HepG2 (cell line): Measurements from ENCODE around the gene ASCC3. TPM values are rescaled to one million over a fixed set of nuclear protein-coding genes. Genes with fewer than 3 reads are reported as not detected.
A peak's percentile ranks its signal among the peaks of the same experiment; 100 is the strongest.

Experiments
- ATAC-seq: fragments of 200-7000 bp; cut with Tn5 transposase; 3 replicates; pipeline ENCODE4 v1.9.1; 2020; ENCODE audit warnings: mild to moderate bottlenecking, moderate library complexity
- BruUV-seq: library from RNA; stranded (reverse); fragments of 400-500 nt; replicated peaks from 2 replicates; lab custom pipeline; 2021; lab: Mats Ljungman, UMichigan
- CTCF ChIA-PET: fragments of 300-600 bp; formaldehyde crosslinking; extraction: SDS; loops from one replicate; lab custom pipeline; 2021; ENCODE audit warnings: low total read pairs, inconsistent platforms, low intra/inter-chr PET ratio; lab: Yijun Ruan, JAX
- POLR2A ChIA-PET: fragments of 350-600 bp; sonication (Branson Sonifier 250); formaldehyde crosslinking; loops from one replicate; lab custom pipeline; 2020; ENCODE audit warnings: antibody characterized with exemption, inconsistent platforms; lab: Yijun Ruan, JAX
- DNase-seq: peaks from one replicate; pipeline ENCODE4 v3.0.0-alpha.2; 2015; ENCODE audit warnings: low spot score
- FAIRE-seq: peaks from 3 replicates; lab custom pipeline; 2011; peaks lifted over from hg19 to GRCh38; lab: Jason Lieb, UNC
- H2AFZ ChIP-seq: one replicate; pipeline ENCODE4 v1.6.1; 2011; ENCODE audit warnings: low read length, inconsistent platforms
- H3K27ac ChIP-seq: fragments of 300-600 bp; 3 replicates; pipeline ENCODE4 v1.8.0; 2011; ENCODE audit warnings: mixed run types, mild to moderate bottlenecking, mixed read lengths, low read length, inconsistent platforms; ENCODE audit not compliant: insufficient read depth; ENCODE audit errors: extremely low read length
- H3K27me3 ChIP-seq, 2 experiments: fragments of 200-600 bp in 1 of 2; 2 replicates in 1 of 2; 3 replicates in 1 of 2; pipeline versions ENCODE4 v1.6.0 to v1.8.0; 2011; ENCODE audit warnings: low read length in 2 of 2, mild to moderate bottlenecking in 2 of 2, moderate library complexity in 2 of 2, inconsistent platforms in 1 of 2; ENCODE audit not compliant: insufficient read depth in 2 of 2, control insufficient read depth in 1 of 2
- H3K36me3 ChIP-seq, 2 experiments: fragments of 200-600 bp in 1 of 2; replicated peaks in 1 of 2; 2 replicates in 1 of 2; 3 replicates in 1 of 2; pipeline versions ENCODE4 v1.5.1 to v1.8.0; 2011; ENCODE audit warnings: low read length in 2 of 2, inconsistent platforms in 1 of 2; ENCODE audit not compliant: insufficient read depth in 2 of 2, control insufficient read depth in 1 of 2
- H3K4me1 ChIP-seq: 2 replicates; pipeline ENCODE4 v1.5.1; 2012; ENCODE audit warnings: low read length, inconsistent platforms; ENCODE audit not compliant: insufficient read depth
- H3K4me2 ChIP-seq: 2 replicates; pipeline ENCODE4 v1.6.0; 2011; ENCODE audit warnings: low read depth, low read length, inconsistent platforms
- H3K4me3 ChIP-seq, 3 experiments: fragments of 200-600 bp in 1 of 3; sonication (generic), shearing (Covaris generic) in 1 of 3; replicated peaks in 1 of 3; 2 replicates each; pipeline ENCODE4 v1.5.1; 2011 to 2016; ENCODE audit warnings: low read length in 3 of 3, inconsistent platforms in 2 of 3, low read depth in 2 of 3, mild to moderate bottlenecking in 2 of 3, control low read depth in 1 of 3, mixed read lengths in 1 of 3; ENCODE audit not compliant: insufficient read depth in 1 of 3
- H3K79me2 ChIP-seq: one replicate; pipeline ENCODE4 v1.6.1; 2011; ENCODE audit warnings: low read length, inconsistent platforms; ENCODE audit not compliant: insufficient read depth
- H3K9ac ChIP-seq: 2 replicates; pipeline ENCODE4 v1.6.0; 2011; ENCODE audit warnings: mild to moderate bottlenecking, low read depth, low read length, inconsistent platforms; ENCODE audit not compliant: insufficient read depth
- H3K9me3 ChIP-seq: 2 replicates; pipeline ENCODE4 v1.5.1; 2012; ENCODE audit warnings: mild to moderate bottlenecking, low read length
- H4K20me1 ChIP-seq: 2 replicates; pipeline ENCODE4 v1.6.0; 2011; ENCODE audit warnings: inconsistent platforms, mild to moderate bottlenecking, low read length, moderate library complexity; ENCODE audit not compliant: insufficient read depth
- EED ChIP-seq: sonication (generic); formaldehyde crosslinking; IDR thresholded peaks from 2 replicates; pipeline ENCODE4 v1.5.0; 2020; ENCODE audit warnings: mild to moderate bottlenecking, missing genetic modification reagents
- FOXK1 ChIP-seq: sonication (generic); formaldehyde crosslinking; IDR thresholded peaks from 2 replicates; pipeline ENCODE4 v1.4.0; 2020; ENCODE audit warnings: low read depth, missing genetic modification reagents, borderline replicate concordance
- FOXO1 ChIP-seq: sonication (generic); formaldehyde crosslinking; IDR thresholded peaks from 2 replicates; pipeline ENCODE4 v1.4.0; 2020; ENCODE audit warnings: missing genetic modification reagents
- GATA4 ChIP-seq: sonication (generic); IDR thresholded peaks from 2 replicates; pipeline ENCODE4 v1.6.1; 2016; ENCODE audit warnings: antibody characterized with exemption, low read depth, borderline replicate concordance
- MAFG ChIP-seq: sonication (generic); formaldehyde crosslinking; IDR thresholded peaks from 2 replicates; pipeline ENCODE4 v1.5.1; 2020; ENCODE audit warnings: mild to moderate bottlenecking, missing genetic modification reagents
- SOX13 ChIP-seq, 3 experiments: fragments of 450-650 bp in 1 of 3; sonication (generic) in 1 of 3; formaldehyde crosslinking in 1 of 3; IDR thresholded peaks in 2 of 3; conservative IDR thresholded peaks in 1 of 3; 2 replicates each; pipeline versions ENCODE4 v1.5.0 to v1.6.1; 2016 to 2020; ENCODE audit warnings: antibody characterized with exemption in 1 of 3, mild to moderate bottlenecking in 1 of 3, missing compliant biosample characterization in 1 of 3, missing genetic modification reagents in 1 of 3, moderate library complexity in 1 of 3
- TCF12 ChIP-seq, 2 experiments: fragments of 450-650 bp in 1 of 2; sonication (generic) in 1 of 2; formaldehyde crosslinking in 1 of 2; IDR thresholded peaks; 2 replicates each; pipeline versions ENCODE4 v1.6.1 to v1.8.0; 2017 to 2022; ENCODE audit warnings: antibody characterized with exemption in 1 of 2, mild to moderate bottlenecking in 1 of 2, missing genetic modification reagents in 1 of 2, moderate library complexity in 1 of 2
- YEATS2 ChIP-seq: sonication (generic); formaldehyde crosslinking; IDR thresholded peaks from 2 replicates; pipeline ENCODE4 v1.4.0; 2020; ENCODE audit warnings: missing genetic modification reagents, borderline replicate concordance
- ZBTB26 ChIP-seq: IDR thresholded peaks from 2 replicates; pipeline ENCODE4 v1.6.1; 2016; ENCODE audit warnings: missing compliant biosample characterization, missing genetic modification reagents, borderline replicate concordance
- ZBTB34 ChIP-seq: sonication (generic); formaldehyde crosslinking; IDR thresholded peaks from 2 replicates; pipeline ENCODE4 v1.8.0; 2022; ENCODE audit warnings: mild to moderate bottlenecking, missing genetic modification reagents
- ZFP36L1 ChIP-seq: sonication (generic); formaldehyde crosslinking; IDR thresholded peaks from 2 replicates; pipeline ENCODE4 v1.8.0; 2022; ENCODE audit warnings: mild to moderate bottlenecking, missing genetic modification reagents, moderate library complexity
- ZFP90 ChIP-seq: sonication (generic); formaldehyde crosslinking; IDR thresholded peaks from 2 replicates; pipeline ENCODE4 v1.8.0; 2022; ENCODE audit warnings: missing genetic modification reagents, mild to moderate bottlenecking, inconsistent platforms, borderline replicate concordance
- ZGPAT ChIP-seq: IDR thresholded peaks from 2 replicates; pipeline ENCODE4 v1.6.1; 2016; ENCODE audit warnings: mild to moderate bottlenecking
- ZNF317 ChIP-seq: sonication (generic); formaldehyde crosslinking; IDR thresholded peaks from 2 replicates; pipeline ENCODE4 v1.5.0; 2020; ENCODE audit warnings: mild to moderate bottlenecking, missing genetic modification reagents
- ZNF331 ChIP-seq: sonication (generic); formaldehyde crosslinking; IDR thresholded peaks from 2 replicates; pipeline ENCODE4 v1.4.0; 2020; ENCODE audit warnings: missing genetic modification reagents
- ZNF513 ChIP-seq: sonication (generic); formaldehyde crosslinking; conservative IDR thresholded peaks from 2 replicates; pipeline ENCODE4 v1.5.0; 2020; ENCODE audit warnings: missing genetic modification reagents
- ZNF720 ChIP-seq: sonication (generic); formaldehyde crosslinking; IDR thresholded peaks from 2 replicates; pipeline ENCODE4 v1.4.0; 2020; ENCODE audit warnings: missing genetic modification reagents
- ZNF780A ChIP-seq: sonication (generic); formaldehyde crosslinking; IDR thresholded peaks from 2 replicates; pipeline ENCODE4 v1.8.0; 2022; ENCODE audit warnings: mild to moderate bottlenecking, missing genetic modification reagents, moderate library complexity
- ZSCAN20 ChIP-seq: sonication (generic); formaldehyde crosslinking; IDR thresholded peaks from 2 replicates; pipeline ENCODE4 v1.4.0; 2020; ENCODE audit warnings: missing genetic modification reagents, mild to moderate bottlenecking, borderline replicate concordance
- WGBS: methylation state at CpG from one replicate; pipeline ENCODE4 v1.1.6; 2017; ENCODE audit warnings: low lambda C conversion rate; 5-methylcytosine and 5-hydroxymethylcytosine counted together
- in situ Hi-C: cut with HindIII; loops from 2 replicates; pipeline ENCODE4 v1.10.0; 2017; ENCODE audit warnings: low pct_unique_long_range_greater_than_20kb; ENCODE audit not compliant: extremely low pct_ligation_motif_present
- intact Hi-C: fragments of 100-400 bp; cut with micrococcal nuclease; formaldehyde crosslinking; loops from one replicate; pipeline ENCODE4 v1.10.0; 2022; ENCODE audit not compliant: unreplicated experiment
- polyA plus RNA-seq, 8 experiments: library from polyadenylated mRNA; depleted of rRNA in 3 of 8; stranded (reverse) in 7 of 8; unstranded in 1 of 8; fragments of >200 nt; fragmentation: Illumina TruSeq in 4 of 8; extraction: Trizol in 4 of 8; gene quantifications; 2 replicates each; pipeline versions ENCODE4 v1.2.1 to v1.2.3, GENCODE V29; 2011 to 2016; ENCODE audit warnings: low read depth in 4 of 8, missing spikeins in 1 of 8, mixed read lengths in 1 of 8; ENCODE audit not compliant: insufficient read depth in 1 of 8
- total RNA-seq, 5 experiments: library from RNA; depleted of rRNA; stranded (reverse); fragments of >200 nt; fragmentation: Illumina TruSeq; extraction: Trizol; gene quantifications; 2 replicates each; pipeline ENCODE4 v1.2.3, GENCODE V29; 2016; ENCODE audit warnings: low read depth in 1 of 5

Gene ASCC3
- total and polyA plus RNA-seq, 2 of the 13 experiments (the other 11 are each of a cell fraction or from before 2014, with no cell fraction given) = 23.1 to 55.7 TPM

GRCh38 chr6:100482698-100483097, 398.4 kb downstream of the ASCC3 start:
- in situ Hi-C loops = no loop called here
- no peaks in the 10 kb centered on the region for H3K9me3 ChIP-seq
- no peak overlapping the region for H3K4me3 ChIP-seq
- H3K9ac ChIP-seq = no peak overlapping the region
- no TSS peak for BruUV-seq
- peak; percentile 72 for ATAC-seq
- no peaks in the 10 kb centered on the region for H3K36me3 ChIP-seq
- no peak overlapping the region for H2AFZ ChIP-seq
- peaks cover 15% of the 10 kb centered on the region for H3K4me1 ChIP-seq
- no peak overlapping the region for H3K4me2 ChIP-seq
- ChIA-PET CTCF (no interaction called here), POLR2A (interaction anchor here (0.8 kb wide), 1 partner anchor 366 kb away, joined by 3 read pairs; no protein-coding TSS in a partner anchor)
- no peak overlapping the region for H3K27ac ChIP-seq
- WGBS = 0% methylated on average over 2 of the region's 2 CpGs
- FAIRE-seq = no peak
- no peaks in the 10 kb centered on the region for H4K20me1 ChIP-seq
- DNase-seq = peak; percentile 60
- no peaks in the 10 kb centered on the region for H3K79me2 ChIP-seq
- H3K27me3 ChIP-seq = peaks cover 0 to 7% of the 10 kb centered on the region in 2 experiments; a peak in 1 of 5 replicates
- intact Hi-C loops = no loop called here
- TF ChIP-seq ZBTB34 (peak; percentile 50; the same call in 1 of the 2 replicates), TCF12 (IDR thresholded peaks at IDR 0.05) (no peak), TCF12 (CRISPR knock-in tag; IDR thresholded peaks at IDR 0.05) (no peak), ZNF513 (no peak), ZNF317 (CRISPR knock-in tag) (peak; percentile 75), ZFP36L1 (CRISPR knock-in tag) (no peak), YEATS2 (CRISPR knock-in tag) (no peak), ZNF780A (CRISPR knock-in tag) (no peak), ZSCAN20 (CRISPR knock-in tag) (no peak), SOX13 (IDR thresholded peaks at IDR 0.05) (no peak), SOX13 (CRISPR knock-in tag; conservative IDR thresholded peaks at IDR 0.05 in 1 of 2, IDR thresholded peaks at IDR 0.05 in 1 of 2) (peak in 1 of 2 experiments; percentile 72; a peak in 1 of 4 replicates), MAFG (CRISPR knock-in tag) (no peak), EED (CRISPR knock-in tag) (no peak), FOXK1 (CRISPR knock-in tag) (peak; percentile 42; the same call in 1 of the 2 replicates), FOXO1 (CRISPR knock-in tag) (0 out of 2 replicates have a peak, but pooled peaks have one; percentile 29), ZNF331 (CRISPR knock-in tag) (peak; percentile 51; the same call in 1 of the 2 replicates), ZFP90 (CRISPR knock-in tag) (no peak), ZBTB26 (CRISPR knock-in tag) (no peak), GATA4 (no peak), ZGPAT (CRISPR knock-in tag) (peak; percentile 46; the same call in 1 of the 2 replicates), ZNF720 (no peak)
